ENCODE data around the gene SLC13A4. TPM values are rescaled to one million over a fixed set of nuclear protein-coding genes. Genes with fewer than 3 reads are reported as not detected.

SLC13A4 gene
- total RNA-seq, 1 donor from 2014 or later, result 0.07 TPM

DNA sequence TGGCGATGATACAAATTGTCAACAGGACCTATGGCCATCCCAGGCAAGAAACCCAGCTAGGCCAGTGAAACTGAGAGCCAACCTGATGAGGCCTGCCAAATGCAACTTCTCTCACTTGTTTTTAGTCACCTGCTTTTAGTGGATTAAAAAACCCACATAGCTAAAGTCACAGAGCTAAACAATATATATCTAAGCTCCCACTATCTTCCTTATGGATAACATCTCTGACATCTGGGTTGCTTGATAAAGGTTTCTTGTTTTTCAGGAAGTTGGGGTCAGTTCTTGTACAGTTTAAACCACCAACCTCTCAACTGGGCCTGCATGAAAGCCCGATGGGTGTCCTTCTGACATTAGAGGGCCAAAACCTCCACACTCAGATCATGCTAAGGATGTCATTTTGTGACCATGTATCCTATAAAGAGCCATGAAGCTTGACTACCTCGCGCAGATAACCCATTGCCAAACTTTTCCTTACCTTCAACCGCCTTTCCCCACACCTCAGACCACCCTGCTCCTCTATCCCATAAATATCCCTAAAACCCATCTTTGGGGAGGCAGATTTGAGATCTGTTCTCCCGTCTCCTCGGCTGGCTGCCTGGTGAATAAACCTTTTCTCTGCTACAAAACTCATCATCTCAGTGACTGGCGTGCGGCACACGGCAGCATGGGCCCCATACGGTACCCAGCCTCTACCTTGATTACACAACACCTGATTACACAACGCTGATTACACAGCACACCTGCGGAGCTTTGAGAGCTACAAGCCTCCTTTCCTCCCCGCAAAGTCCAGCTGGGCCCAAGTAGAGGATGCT, 66.5 kb downstream of the SLC13A4 start:
- Histone ChIP-seq H3K9ac (ENCODE audit: low read length) (peak overlapping the region; percentile 95), H3K4me3 (ENCODE audit: insufficient read depth, low read depth, low read length) (peak overlapping the region; percentile 82), H3K27me3 (ENCODE audit: insufficient read depth, low read length) (no peaks in the 10 kb centered on the region), H3K4me1 (ENCODE audit: insufficient read depth, low read length) (peaks cover 24% of the 10 kb centered on the region), H3K79me2 (ENCODE audit: insufficient read depth, low read length) (peaks cover 35% of the 10 kb centered on the region), H3K9me3 (ENCODE audit: insufficient read depth, low read depth, low read length) (no peaks in the 10 kb centered on the region), H3K27ac (ENCODE audit: low read depth, low read length) (peak overlapping the region; percentile 23), H3K36me3 (ENCODE audit: insufficient read depth, low read length) (no peaks in the 10 kb centered on the region), H4K20me1 (ENCODE audit: insufficient read depth, low read length) (no peaks in the 10 kb centered on the region), H2AFZ (ENCODE audit: low read depth, low read length) (peak overlapping the region; percentile 84), H3K4me2 (ENCODE audit: low read length) (peak overlapping the region; percentile 76)
- Mint-ChIP-seq H3K36me3 (ENCODE audit: low read depth, unreplicated experiment) (peaks cover 4% of the 10 kb centered on the region), H3K4me3 (ENCODE audit: unreplicated experiment) (peak overlapping the region; percentile 100), H3K9me3 (ENCODE audit: unreplicated experiment) (no peaks in the 10 kb centered on the region), H3K27ac (ENCODE audit: unreplicated experiment) (peak overlapping the region; percentile 48), H3K4me1 (ENCODE audit: low read depth, unreplicated experiment) (peaks cover 13% of the 10 kb centered on the region), H3K27me3 (ENCODE audit: low read depth, unreplicated experiment) (no peaks in the 10 kb centered on the region)
- DNase-seq (ENCODE audit: low read depth) (no peak), FAIRE-seq (no peak)
- TF ChIP-seq CTCF (IDR thresholded peaks at IDR 0.05; ENCODE audit: insufficient read depth, low read depth, low read length), result no peak
- no peak for TF ChIP-seq EZH2 (IDR thresholded peaks at IDR 0.05; ENCODE audit: insufficient read depth, low read length)

- Histone ChIP-seq H3K4me2 (ENCODE audit: low read length) (no peak overlapping the region), H4K20me1 (ENCODE audit: insufficient read depth, low read length) (no peaks in the 10 kb centered on the region), H3K4me1 (ENCODE audit: insufficient read depth, low read length) (peaks cover 13% of the 10 kb centered on the region), H3K27ac (ENCODE audit: low read depth, low read length) (no peak overlapping the region), H3K9ac (ENCODE audit: low read length) (no peak overlapping the region), H3K4me3 (ENCODE audit: insufficient read depth, low read depth, low read length) (no peak overlapping the region), H3K27me3 (ENCODE audit: insufficient read depth, low read length) (no peaks in the 10 kb centered on the region), H3K79me2 (ENCODE audit: insufficient read depth, low read length) (peaks cover 12% of the 10 kb centered on the region), H2AFZ (ENCODE audit: low read depth, low read length) (no peak overlapping the region), H3K36me3 (ENCODE audit: insufficient read depth, low read length) (no peaks in the 10 kb centered on the region), H3K9me3 (ENCODE audit: insufficient read depth, low read depth, low read length) (no peaks in the 10 kb centered on the region)
- Mint-ChIP-seq H3K4me1 (ENCODE audit: low read depth, unreplicated experiment) (peaks cover 10% of the 10 kb centered on the region), H3K36me3 (ENCODE audit: low read depth, unreplicated experiment) (peaks cover 4% of the 10 kb centered on the region), H3K27ac (ENCODE audit: unreplicated experiment) (no peak overlapping the region), H3K9me3 (ENCODE audit: unreplicated experiment) (no peaks in the 10 kb centered on the region), H3K27me3 (ENCODE audit: low read depth, unreplicated experiment) (no peaks in the 10 kb centered on the region), H3K4me3 (ENCODE audit: unreplicated experiment) (no peak overlapping the region)
- no peak for TF ChIP-seq EZH2 (IDR thresholded peaks at IDR 0.05; ENCODE audit: insufficient read depth, low read length)
- TF ChIP-seq CTCF (IDR thresholded peaks at IDR 0.05; ENCODE audit: insufficient read depth, low read depth, low read length), result no peak
- no peak for DNase-seq (ENCODE audit: low read depth)
- no peak for FAIRE-seq
Observed at GRCh38 chr7:135659159-135659846, 68.7 kb downstream of the SLC13A4 start.

All from astrocyte (in vitro differentiated cells and primary cell).